DND-41 (cell line): ENCODE results near the gene COQ7.

Source experiments
- ATAC-seq: fragments of 200-7000 bp; cut with Tn5 transposase; 3 replicates; pipeline ENCODE4 v1.9.1; 2021; ENCODE audit warnings: low read depth; ENCODE audit not compliant: insufficient read depth
- DNase-seq: peaks from one replicate; pipeline ENCODE4 v3.0.0-alpha.2; 2020
- H2AFZ ChIP-seq: 2 replicates; pipeline ENCODE4 v1.6.0; 2012; ENCODE audit warnings: low read depth, low read length
- H3K27ac ChIP-seq: 2 replicates; pipeline ENCODE4 v1.5.1; 2012; ENCODE audit warnings: low read length, inconsistent platforms
- H3K27me3 ChIP-seq: fragments of 200-600 bp; sonication (generic); 2 replicates; pipeline ENCODE4 v1.6.0; 2012; ENCODE audit warnings: low read length, mild to moderate bottlenecking, inconsistent platforms; ENCODE audit not compliant: insufficient read depth, poor library complexity
- H3K36me3 ChIP-seq: 2 replicates; pipeline ENCODE4 v1.5.1; 2012; ENCODE audit warnings: low read length, inconsistent platforms; ENCODE audit not compliant: insufficient read depth
- H3K4me1 ChIP-seq: 2 replicates; pipeline ENCODE4 v1.5.1; 2012; ENCODE audit warnings: mild to moderate bottlenecking, low read length; ENCODE audit not compliant: insufficient read depth
- H3K4me2 ChIP-seq: 2 replicates; pipeline ENCODE4 v1.6.0; 2012; ENCODE audit warnings: mild to moderate bottlenecking, moderate library complexity, low read length, inconsistent platforms; ENCODE audit not compliant: insufficient read depth
- H3K4me3 ChIP-seq, 2 experiments: fragments of 200-600 bp in 1 of 2; shearing (Covaris generic) in 1 of 2; 2 replicates each; pipeline ENCODE4 v1.5.1; 2012 to 2016; ENCODE audit warnings: inconsistent platforms in 2 of 2, low read length in 2 of 2, mild to moderate bottlenecking in 2 of 2, low read depth in 1 of 2, moderate library complexity in 1 of 2
- H3K79me2 ChIP-seq: 2 replicates; pipeline ENCODE4 v1.6.0; 2012; ENCODE audit warnings: low read length, inconsistent platforms; ENCODE audit not compliant: insufficient read depth
- H3K9ac ChIP-seq: 2 replicates; pipeline ENCODE4 v1.6.0; 2012; ENCODE audit warnings: low read depth, mild to moderate bottlenecking, inconsistent platforms, low read length, moderate library complexity
- H3K9me3 ChIP-seq: 2 replicates; pipeline ENCODE4 v1.5.1; 2012; ENCODE audit warnings: low read length, moderate library complexity, mild to moderate bottlenecking, inconsistent platforms; ENCODE audit not compliant: insufficient read depth, severe bottlenecking
- H4K20me1 ChIP-seq: 2 replicates; pipeline ENCODE4 v1.6.0; 2012; ENCODE audit warnings: low read length; ENCODE audit not compliant: insufficient read depth
- CTCF ChIP-seq: IDR thresholded peaks from 2 replicates; pipeline ENCODE4 v1.5.1; 2012; ENCODE audit warnings: borderline replicate concordance, low read length, moderate library complexity, mild to moderate bottlenecking; ENCODE audit not compliant: poor library complexity, severe bottlenecking; ENCODE audit errors: extremely low read depth
- EZH2 ChIP-seq: IDR thresholded peaks from 3 replicates; pipeline ENCODE4 v1.6.1; 2012; ENCODE audit warnings: borderline replicate concordance, low read depth, mild to moderate bottlenecking, moderate library complexity, low read length, inconsistent platforms; ENCODE audit not compliant: severe bottlenecking

The COQ7 gene

DNA sequence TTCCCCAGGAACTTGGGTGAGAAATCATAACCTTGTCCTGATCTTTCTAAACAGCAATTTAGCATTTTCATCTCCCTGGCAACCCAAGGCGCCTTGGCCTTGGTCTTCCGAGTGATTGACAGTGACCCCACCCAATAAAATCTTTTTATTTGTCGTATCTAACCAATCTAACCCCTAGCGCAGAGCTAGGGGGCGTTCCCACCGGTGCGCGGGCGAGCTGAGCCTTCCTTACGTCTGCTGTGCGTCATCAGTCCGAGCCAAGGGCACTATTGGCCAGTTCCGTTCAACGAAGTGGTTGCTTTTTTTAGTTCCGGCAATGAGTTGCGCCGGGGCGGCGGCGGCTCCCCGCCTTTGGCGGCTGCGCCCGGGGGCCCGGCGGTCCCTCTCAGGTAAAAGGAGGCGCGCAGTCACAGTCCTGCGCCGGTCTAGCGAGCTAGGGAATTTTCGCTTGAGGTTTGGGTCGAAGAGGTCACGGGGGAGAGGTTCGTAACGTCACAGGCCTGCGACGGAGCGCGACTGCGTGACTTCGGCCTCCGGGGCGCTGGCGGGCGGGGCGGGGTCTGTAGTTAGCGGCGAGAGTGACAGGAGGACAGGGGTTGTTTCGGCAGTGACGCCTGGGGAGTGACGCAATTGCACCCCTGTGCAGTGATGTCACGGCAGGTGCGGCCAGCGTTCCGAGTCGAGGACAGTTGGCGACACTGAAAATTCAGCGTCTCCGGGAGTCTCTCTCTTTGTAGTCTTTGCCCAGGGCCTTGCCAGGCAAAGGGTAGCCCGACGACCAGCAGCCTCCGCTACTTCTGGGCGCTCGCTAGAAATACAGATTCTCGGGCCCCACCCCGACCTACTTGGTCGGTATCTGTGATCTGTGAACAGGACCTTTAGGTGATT, at the start of gene COQ7:
Gene COQ7, plus strand, starts transcription at position 266 of the 888 bp plus-strand sequence. Its CDS starts 51 bp downstream, at position 317.
- Histone ChIP-seq H3K27ac (peak within 1 kb of the TSS; percentile 96), H3K36me3 (peaks cover 3% of the 10 kb centered on the region), H3K9me3 (no peaks in the 10 kb centered on the region), H3K79me2 (peaks cover 14% of the 10 kb centered on the region), H3K27me3 (no peaks in the 10 kb centered on the region), H3K4me1 (peaks cover 25% of the 10 kb centered on the region), H2AFZ (peak within 1 kb of the TSS; percentile 90), H4K20me1 (no peaks in the 10 kb centered on the region), H3K4me2 (peak within 1 kb of the TSS; percentile 65), H3K4me3 (peak within 1 kb of the TSS; percentile 67 to 70), H3K9ac (peak within 1 kb of the TSS; percentile 86)
- DNase-seq (peak; percentile 98), ATAC-seq (peak; percentile 94)
- TF ChIP-seq EZH2 (no peak), CTCF (no peak)

- DNase-seq (no peak), ATAC-seq (no peak)
- no peaks in the 10 kb centered on the region for H3K27me3 ChIP-seq
- H3K4me3 ChIP-seq, result no peak overlapping the region
- no peaks in the 10 kb centered on the region for H3K79me2 ChIP-seq
- no peaks in the 10 kb centered on the region for H4K20me1 ChIP-seq
- H3K4me1 ChIP-seq, result no peaks in the 10 kb centered on the region
- no peak for TF ChIP-seq CTCF
- TF ChIP-seq EZH2, result no peak
- H3K9ac ChIP-seq, result no peak overlapping the region
- H2AFZ ChIP-seq, result no peak overlapping the region
- H3K27ac ChIP-seq, result no peak overlapping the region
- no peaks in the 10 kb centered on the region for H3K9me3 ChIP-seq
- no peaks in the 10 kb centered on the region for H3K36me3 ChIP-seq
- H3K4me2 ChIP-seq, result no peak overlapping the region
These were observed 46.7 kb upstream of the COQ7 start for GRCh38 chr16:19020689-19021088.

DNA sequence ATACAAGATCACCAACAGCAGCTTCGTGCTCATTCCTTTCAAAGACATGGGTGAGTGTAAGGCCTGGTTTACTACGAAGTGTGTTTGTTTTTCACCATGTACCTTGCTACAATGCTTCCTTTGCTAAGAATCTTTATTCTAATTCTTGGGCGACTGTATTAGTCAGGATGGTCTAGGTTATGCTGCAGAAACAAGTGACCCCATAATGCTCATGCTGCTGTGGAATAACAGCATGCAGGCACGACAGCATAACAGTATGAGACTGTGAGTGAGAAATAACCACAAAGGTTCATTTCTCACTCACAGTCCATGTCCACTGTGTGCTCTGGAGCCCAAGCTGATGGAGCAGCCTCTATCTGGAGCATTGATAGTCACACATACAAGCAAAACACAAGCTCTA, 45.7 kb upstream of the COQ7 start:
- Histone ChIP-seq H3K27me3 (no peaks in the 10 kb centered on the region), H3K4me2 (no peak overlapping the region), H3K79me2 (no peaks in the 10 kb centered on the region), H3K27ac (no peak overlapping the region), H3K4me3 (no peak overlapping the region), H2AFZ (no peak overlapping the region), H3K36me3 (no peaks in the 10 kb centered on the region), H3K9me3 (no peaks in the 10 kb centered on the region), H4K20me1 (no peaks in the 10 kb centered on the region), H3K4me1 (no peaks in the 10 kb centered on the region), H3K9ac (no peak overlapping the region)
- DNase-seq, result no peak
- no peak for ATAC-seq
- TF ChIP-seq CTCF (no peak), EZH2 (no peak)
